ENCODE data around the gene JMJD1C.

Gene JMJD1C

DNA sequence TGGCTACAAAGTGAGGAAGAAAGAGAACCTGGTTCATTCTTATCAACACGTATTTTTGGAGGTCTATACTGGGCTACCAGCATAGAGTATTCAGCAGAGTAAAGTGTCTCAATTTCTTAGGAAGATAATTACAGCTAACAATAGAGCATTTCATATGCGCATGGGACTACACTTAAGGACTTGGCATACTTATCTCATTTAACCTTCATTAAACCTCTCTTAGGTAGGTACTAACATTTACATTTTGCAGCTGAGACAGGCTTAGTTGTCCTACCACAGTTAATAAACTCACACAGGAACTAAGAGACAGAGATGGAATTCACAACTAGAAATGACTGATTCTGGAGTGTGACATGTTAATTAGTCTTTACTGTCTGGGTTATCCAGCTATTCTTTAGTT is 266.1 kb downstream of the JMJD1C start:
- no peaks in the 10 kb centered on the region for H3K9me3 ChIP-seq (ENCODE audit: severe bottlenecking)
- H3K36me3 ChIP-seq (ENCODE audit: low read depth): peaks cover 78% of the 10 kb centered on the region
- ATAC-seq (ENCODE audit: low read depth) (no peak), DNase-seq (ENCODE audit: low spot score) (no peak)
- no peaks in the 10 kb centered on the region for H3K4me1 ChIP-seq (ENCODE audit: insufficient read depth, poor library complexity, severe bottlenecking)
- TF ChIP-seq, protein P1, sequence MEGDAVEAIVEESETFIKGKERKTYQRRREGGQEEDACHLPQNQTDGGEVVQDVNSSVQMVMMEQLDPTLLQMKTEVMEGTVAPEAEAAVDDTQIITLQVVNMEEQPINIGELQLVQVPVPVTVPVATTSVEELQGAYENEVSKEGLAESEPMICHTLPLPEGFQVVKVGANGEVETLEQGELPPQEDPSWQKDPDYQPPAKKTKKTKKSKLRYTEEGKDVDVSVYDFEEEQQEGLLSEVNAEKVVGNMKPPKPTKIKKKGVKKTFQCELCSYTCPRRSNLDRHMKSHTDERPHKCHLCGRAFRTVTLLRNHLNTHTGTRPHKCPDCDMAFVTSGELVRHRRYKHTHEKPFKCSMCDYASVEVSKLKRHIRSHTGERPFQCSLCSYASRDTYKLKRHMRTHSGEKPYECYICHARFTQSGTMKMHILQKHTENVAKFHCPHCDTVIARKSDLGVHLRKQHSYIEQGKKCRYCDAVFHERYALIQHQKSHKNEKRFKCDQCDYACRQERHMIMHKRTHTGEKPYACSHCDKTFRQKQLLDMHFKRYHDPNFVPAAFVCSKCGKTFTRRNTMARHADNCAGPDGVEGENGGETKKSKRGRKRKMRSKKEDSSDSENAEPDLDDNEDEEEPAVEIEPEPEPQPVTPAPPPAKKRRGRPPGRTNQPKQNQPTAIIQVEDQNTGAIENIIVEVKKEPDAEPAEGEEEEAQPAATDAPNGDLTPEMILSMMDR (IDR thresholded peaks at IDR 0.05; ENCODE audit: poor library complexity, severe bottlenecking): no peak
- H3K27me3 ChIP-seq (ENCODE audit: insufficient read depth, poor library complexity, severe bottlenecking): no peaks in the 10 kb centered on the region
- no peak overlapping the region for H3K4me3 ChIP-seq (ENCODE audit: severe bottlenecking)
- no peak overlapping the region for H3K27ac ChIP-seq (ENCODE audit: poor library complexity, severe bottlenecking)

DNA sequence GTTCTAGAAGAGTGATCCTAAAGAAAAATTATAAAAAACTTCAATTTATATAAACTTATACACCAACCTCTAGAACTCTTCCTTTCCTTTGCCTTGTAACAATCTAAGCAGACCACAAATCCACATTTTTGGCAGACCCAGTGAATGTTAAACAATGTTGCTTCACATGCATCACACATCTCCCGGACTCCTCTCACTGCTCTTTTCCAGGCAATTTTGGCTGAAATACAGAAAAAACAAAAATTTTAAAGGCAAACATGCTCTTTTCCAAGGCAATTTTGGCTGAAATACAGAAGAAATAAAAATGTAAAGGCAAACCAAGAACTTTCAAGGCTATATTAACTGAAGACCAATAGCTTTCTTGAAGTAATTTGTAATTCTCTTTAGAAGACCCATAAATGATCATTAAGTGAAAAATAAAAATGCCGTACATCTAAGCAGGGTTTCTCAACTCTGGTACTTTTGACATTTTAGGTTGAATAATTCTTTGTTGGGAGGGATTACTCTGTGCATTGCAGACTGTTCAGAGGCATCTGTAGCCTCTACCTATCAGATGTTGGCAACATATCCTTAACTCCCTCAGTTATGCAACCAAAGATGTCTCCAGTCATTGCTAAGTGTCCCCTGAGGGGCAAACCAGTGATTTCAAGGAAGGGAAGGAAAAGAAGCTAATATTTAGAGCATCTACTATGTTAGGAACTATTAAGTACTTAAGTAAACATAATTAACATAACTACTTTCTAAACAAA is 268.3 kb downstream of the JMJD1C start:
- Histone ChIP-seq H3K9me3 (ENCODE audit: severe bottlenecking) (no peaks in the 10 kb centered on the region), H3K36me3 (ENCODE audit: low read depth) (peaks cover 94% of the 10 kb centered on the region), H3K27ac (ENCODE audit: poor library complexity, severe bottlenecking) (no peak overlapping the region), H3K4me3 (ENCODE audit: severe bottlenecking) (no peak overlapping the region), H3K4me1 (ENCODE audit: insufficient read depth, poor library complexity, severe bottlenecking) (no peaks in the 10 kb centered on the region), H3K27me3 (ENCODE audit: insufficient read depth, poor library complexity, severe bottlenecking) (no peaks in the 10 kb centered on the region)
- TF ChIP-seq, protein P1 (IDR thresholded peaks at IDR 0.05; ENCODE audit: poor library complexity, severe bottlenecking): no peak
- no peak for ATAC-seq (ENCODE audit: low read depth)
- DNase-seq (ENCODE audit: low spot score): no peak

DNA sequence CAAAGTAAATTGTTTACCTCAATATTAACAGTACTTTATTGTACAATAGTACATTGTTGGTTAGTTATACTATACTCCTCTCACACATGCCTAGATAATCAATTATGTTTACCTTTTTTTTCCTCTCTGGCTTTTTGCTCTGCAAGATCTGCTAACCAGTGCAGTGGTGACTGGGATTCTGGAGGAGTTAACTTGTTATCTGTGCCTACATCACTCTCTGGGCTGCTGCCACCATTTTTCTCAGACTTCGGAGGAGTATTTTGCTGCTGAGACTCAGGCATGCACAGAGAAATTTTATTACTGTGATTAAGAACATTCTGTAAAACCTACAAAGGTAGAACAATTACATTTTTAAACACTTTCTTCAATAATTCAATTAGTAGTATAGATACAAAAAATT is 273.0 kb downstream of the JMJD1C start:
- no peak overlapping the region for H3K27ac ChIP-seq (ENCODE audit: poor library complexity, severe bottlenecking)
- no peak for DNase-seq (ENCODE audit: low spot score)
- no peaks in the 10 kb centered on the region for H3K4me1 ChIP-seq (ENCODE audit: insufficient read depth, poor library complexity, severe bottlenecking)
- H3K4me3 ChIP-seq (ENCODE audit: severe bottlenecking): no peak overlapping the region
- TF ChIP-seq, protein P1 (IDR thresholded peaks at IDR 0.05; ENCODE audit: poor library complexity, severe bottlenecking): no peak
- no peaks in the 10 kb centered on the region for H3K27me3 ChIP-seq (ENCODE audit: insufficient read depth, poor library complexity, severe bottlenecking)
- ATAC-seq (ENCODE audit: low read depth): no peak
- H3K9me3 ChIP-seq (ENCODE audit: severe bottlenecking): no peaks in the 10 kb centered on the region
- peaks cover 90% of the 10 kb centered on the region for H3K36me3 ChIP-seq (ENCODE audit: low read depth)

DNA sequence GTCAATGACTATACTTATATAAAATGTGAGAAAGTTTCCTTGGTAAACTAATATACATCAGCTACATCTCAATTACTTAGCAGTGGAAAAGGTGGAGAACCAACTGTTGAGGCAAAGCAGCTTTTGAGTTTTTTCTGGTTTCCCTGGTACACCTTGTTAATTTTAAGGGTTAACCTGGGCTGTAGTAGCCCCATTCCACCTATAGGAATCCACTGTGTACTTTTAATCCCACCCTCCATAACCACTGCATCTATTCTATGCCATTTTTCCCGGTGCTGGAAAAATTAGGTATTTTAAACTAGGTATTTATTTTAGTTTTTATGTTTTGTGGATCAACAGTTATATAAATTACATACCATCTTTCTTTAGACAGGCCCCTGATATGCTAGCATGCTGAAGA is 290.2 kb downstream of the JMJD1C start:
- Histone ChIP-seq H3K27me3 (ENCODE audit: insufficient read depth, poor library complexity, severe bottlenecking) (no peaks in the 10 kb centered on the region), H3K4me1 (ENCODE audit: insufficient read depth, poor library complexity, severe bottlenecking) (no peaks in the 10 kb centered on the region), H3K9me3 (ENCODE audit: severe bottlenecking) (no peaks in the 10 kb centered on the region), H3K36me3 (ENCODE audit: low read depth) (peaks cover 82% of the 10 kb centered on the region), H3K4me3 (ENCODE audit: severe bottlenecking) (no peak overlapping the region), H3K27ac (ENCODE audit: poor library complexity, severe bottlenecking) (no peak overlapping the region)
- TF ChIP-seq, protein P1 (IDR thresholded peaks at IDR 0.05; ENCODE audit: poor library complexity, severe bottlenecking): no peak
- no peak for DNase-seq (ENCODE audit: low spot score)
- ATAC-seq (ENCODE audit: low read depth): no peak; the same call in 2 of the 3 replicates

Measured in RWPE2 (cell line).